GM04503 (cell line): ENCODE results near the gene FRMD4A.
"Not testable (repeated sequence)": the region's sequence is repeated elsewhere in the genome, so short reads cannot be mapped to it uniquely, and the experiment has no call there.

Experiments
- DNase-seq: peaks from one replicate; pipeline ENCODE4 v3.0.0-alpha.2; 2012; ENCODE audit warnings: low read depth

FRMD4A gene

GRCh38 chr10:13978533-13979115 lies 352.1 kb downstream of the FRMD4A start:
- DNase-seq = peak; percentile 92

DNA sequence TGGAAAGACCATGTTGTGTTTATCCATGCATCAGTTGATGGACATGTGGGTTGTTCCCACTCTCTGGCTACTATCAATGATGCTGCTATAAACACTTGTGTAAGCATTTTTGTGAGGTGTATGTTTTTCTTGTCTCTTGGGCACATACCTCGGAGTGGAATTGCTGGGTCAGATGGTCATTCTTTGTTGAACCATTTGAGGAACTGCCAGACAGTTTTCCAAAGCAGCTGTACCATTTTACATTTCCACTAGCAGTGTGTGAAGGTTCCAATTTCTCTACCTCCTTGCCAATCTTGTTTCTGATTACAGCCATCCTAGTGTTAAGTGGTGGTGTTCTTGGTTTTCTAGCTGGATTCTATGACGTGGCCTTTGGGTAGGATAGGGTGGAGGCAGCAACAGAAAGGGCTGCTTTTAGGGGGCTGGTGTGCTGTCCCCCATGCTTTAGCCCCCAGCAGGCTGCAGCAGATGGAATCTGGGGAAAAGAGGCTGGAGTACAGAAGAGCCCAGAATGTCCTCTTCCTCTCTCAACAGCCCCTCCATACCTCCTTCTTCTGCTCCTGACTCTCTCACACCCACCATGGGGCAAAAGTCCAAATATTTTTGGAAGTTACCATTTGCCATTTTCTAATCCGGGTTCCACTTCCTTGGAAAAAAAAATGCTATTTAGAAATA lies 352.7 kb downstream of the FRMD4A start:
- DNase-seq = no peak

DNA sequence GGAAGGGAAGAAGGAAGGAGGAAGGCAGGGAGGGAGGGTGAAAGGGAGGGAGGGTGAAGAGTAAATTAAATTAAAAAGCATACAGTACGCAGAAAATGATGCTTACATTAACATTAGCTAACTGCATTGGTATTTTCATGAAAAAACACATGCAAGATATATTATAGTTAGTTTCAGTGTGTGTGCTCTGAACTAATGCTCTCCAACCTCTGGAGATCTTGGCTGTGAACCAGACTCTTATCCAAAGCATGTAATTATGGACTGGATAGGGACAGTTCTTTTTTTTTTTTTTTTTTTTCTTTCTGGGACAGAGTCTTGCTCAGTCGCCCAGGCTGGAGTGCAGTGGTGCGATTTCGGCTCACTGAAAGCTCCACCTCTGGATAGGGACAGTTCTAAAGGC lies 357.0 kb downstream of the FRMD4A start:
- DNase-seq = no peak

DNA sequence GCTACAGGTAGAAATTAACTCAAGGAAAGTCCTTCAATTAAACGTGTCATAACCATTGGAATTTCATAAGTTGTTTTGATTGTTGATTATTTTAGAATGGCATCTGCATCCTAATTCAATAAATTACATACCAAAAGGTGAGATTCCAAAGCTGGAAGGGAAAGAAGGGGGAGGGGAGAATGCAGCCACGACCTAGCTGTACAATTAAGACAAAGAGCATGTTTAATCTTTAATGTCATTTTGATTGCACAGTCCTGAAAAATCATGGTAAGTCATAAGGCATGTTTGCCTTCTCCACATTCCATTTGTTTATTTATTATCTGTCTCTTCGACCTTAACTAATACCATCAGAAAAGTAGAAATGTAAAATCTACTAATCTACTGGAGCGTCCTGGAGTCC lies 358.1 kb downstream of the FRMD4A start:
- no peak for DNase-seq

DNA sequence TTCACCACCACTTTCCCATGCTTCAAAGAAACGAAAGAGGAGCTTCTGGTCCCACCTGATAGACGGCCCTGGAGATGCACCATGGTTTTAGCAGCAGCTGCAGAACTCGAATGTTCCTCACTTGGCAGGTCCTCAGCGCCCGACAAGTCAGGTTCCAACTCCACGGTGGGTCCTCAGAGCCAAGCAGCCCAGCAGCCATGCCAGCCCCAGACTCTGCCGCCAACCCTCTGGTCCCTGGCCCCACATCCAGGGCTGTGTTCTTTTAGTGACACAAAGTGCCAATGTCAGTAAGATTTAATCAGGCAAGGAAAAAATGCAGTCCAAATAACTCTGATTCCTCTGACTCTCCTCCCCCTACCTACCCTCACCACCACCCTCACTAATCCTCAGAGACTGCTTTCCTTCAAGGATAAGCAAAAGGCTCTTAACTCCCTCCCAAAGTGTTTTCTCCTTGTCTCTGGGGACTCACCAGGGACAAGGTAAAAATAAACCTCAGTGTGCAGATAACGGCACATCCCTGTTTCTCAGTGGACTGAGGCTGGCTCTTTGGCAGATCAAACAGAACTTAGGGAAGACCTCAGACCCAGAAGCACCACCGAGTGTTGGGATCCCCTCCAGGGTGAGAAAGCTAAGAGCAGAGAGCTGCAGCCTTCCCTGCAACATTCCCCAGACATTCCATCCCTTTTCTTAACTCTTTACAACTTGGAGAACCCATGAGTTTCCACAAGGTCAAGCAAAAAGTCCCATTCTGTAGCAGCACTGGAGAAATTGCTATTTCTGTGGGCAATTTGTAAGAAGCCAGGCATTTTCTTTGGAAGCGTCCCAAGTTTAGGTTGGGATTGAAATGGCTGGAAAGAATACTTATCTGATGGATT lies 358.9 kb downstream of the FRMD4A start:
- no peak for DNase-seq

DNA sequence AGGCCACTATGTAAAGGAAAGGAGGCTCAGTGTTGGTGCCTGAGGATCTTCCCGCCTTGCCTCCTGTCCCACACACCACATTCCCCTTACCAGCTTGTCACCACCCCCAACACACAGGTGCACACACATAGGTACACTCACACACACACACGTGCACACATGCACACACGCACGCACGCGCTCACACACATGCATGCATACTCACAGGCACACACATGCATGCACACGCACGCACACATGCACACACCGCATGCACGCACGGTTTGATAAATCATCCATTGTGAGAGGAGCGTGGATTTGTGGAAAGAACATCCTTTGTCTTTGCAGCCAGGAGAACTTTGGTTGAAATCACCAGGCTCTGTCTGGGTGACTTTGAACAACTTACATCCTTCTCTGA lies 359.8 kb downstream of the FRMD4A start:
- no peak for DNase-seq

DNA sequence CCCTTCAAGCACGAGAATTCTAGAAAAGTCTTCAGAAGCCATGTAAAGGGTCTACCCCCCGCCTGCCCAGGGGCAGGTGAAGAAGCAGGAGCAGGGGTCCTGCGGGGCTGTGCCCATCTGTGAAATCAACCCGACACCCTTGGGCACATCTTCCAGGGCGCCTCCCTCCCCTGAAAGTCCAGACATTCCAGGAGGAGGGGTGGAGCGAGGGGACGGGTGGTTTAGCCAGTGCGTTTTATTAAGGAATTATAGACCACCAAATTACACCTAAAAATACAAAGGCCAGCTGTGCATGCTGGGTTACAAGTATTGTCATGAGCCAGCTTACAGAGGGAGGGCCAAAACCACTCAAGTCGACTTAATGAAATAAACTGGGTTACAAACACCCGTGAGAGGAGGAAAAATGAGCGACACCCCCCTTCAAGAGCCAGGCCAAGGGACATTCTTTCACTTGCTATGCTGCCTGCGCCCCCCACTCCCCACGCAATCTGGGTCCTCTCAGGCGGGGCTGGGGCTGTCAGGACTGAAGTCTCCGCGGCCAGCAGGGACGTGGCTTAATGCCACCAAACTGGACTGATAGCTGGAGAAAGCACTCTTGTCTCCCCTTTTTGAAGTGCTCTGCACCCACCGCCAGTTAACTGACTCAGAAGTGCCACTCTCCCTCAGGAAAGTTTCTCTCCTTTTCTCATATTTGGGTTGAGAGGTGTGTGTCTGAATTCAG lies 360.3 kb downstream of the FRMD4A start:
- DNase-seq = no peak

GRCh38 chr10:13969792-13970140 lies 361.0 kb downstream of the FRMD4A start:
- no peak for DNase-seq

GRCh38 chr10:13969118-13969791 lies 361.5 kb downstream of the FRMD4A start:
- no peak for DNase-seq

GRCh38 chr10:13961853-13962252 lies 368.9 kb downstream of the FRMD4A start:
- no peak for DNase-seq

DNA sequence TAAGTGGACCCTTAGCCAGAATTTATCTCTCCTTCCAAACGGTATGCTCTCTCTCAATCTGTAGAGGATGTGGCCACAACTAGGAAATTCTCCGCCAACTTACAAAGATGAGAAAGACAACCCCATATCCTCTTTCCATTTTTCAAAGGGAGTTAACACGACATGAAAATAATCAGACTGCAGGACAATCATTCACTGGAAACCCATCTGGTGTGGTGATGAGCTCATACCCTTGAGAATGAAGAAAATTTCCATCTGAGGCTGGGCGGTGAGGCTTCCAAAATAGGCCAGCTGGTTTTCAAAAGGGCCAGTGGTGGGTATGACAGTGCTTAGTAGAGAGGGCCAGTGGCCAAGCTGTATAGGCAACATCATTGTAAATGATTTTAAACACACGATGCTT lies 369.6 kb downstream of the FRMD4A start:
- peak; percentile 93 for DNase-seq

DNA sequence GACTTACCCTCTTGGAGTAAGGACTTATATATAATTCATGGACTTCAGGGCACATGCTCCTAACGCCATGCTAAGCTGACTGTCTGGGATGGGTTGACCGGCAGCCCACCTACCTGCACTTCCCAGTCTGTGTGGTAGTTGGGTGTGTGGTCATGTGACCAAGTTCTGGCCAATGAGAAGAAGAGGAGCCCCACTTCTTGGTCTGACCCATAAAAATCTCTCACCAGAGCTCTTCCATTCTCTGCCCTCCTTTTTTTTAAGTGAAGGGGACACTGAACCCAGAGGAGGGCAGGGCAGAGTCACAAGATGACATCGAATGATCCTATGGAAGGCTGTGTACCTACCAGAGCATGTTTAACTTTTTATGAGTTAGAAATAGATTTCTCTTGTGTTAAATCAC lies 370.1 kb downstream of the FRMD4A start:
- DNase-seq = no peak

DNA sequence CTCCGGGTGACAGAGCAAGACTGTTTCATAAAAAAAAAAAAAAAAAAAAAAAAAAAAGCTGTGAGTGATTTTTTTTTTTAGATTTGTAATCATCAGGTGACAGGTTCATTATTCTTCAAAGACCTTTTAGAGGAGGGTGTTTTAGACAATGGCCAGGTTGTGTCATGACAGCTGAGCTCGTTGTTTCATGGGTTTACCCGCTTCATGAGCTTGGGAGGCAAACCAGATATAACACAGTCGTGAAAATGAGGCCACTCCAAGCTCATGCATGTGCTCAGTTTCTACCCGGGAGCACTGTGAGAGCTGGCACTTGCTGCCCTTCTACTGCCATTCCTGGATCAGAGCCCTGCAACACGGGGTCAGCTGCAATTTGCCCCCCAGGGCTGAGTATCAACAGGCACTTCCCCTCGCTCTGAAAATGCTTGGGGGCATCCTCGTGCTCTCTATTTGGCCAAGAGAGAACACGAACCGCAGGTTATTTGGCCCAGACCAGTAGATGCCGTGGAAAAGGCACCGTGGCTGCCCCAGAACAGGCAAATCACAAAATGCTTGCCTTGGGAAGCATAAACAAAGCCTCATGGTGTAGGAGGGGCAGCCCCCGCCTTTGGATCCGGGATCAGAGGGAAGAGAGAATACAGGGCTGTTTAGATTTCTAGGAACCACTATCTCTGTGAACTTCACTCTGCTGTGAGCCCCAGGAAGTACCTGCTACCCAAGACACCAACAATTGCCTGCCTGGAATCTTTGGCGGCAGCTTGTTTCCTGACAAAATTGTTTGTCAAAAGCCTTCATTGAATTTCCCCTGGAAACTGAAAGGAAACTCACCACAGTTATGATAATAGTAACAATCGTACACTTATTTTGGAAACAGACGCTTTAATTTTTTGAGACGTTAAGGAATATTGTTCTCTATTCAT lies 371.0 kb downstream of the FRMD4A start:
- no peak for DNase-seq

GRCh38 chr10:13957856-13958255 lies 372.9 kb downstream of the FRMD4A start:
- DNase-seq = no peak

DNA sequence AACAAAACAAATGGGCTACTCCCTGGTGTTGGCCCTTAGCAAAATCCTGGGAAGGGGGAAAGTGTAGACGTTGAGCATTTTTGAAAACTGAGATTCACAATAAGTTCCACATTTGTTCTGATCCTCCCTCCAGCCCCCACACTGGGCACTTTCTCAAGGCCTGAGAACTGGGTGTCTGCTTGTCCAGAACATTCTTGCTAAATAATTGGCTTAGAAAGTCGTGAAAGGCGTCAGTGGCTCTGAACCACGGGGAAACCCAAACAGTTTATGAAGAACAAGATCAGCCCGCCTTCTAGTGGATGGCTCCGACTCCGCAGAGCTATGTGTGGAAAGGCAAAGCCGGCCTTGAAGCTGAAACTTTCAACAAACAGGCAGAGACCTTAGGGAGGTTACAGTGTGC lies 373.9 kb downstream of the FRMD4A start:
- no peak for DNase-seq

DNA sequence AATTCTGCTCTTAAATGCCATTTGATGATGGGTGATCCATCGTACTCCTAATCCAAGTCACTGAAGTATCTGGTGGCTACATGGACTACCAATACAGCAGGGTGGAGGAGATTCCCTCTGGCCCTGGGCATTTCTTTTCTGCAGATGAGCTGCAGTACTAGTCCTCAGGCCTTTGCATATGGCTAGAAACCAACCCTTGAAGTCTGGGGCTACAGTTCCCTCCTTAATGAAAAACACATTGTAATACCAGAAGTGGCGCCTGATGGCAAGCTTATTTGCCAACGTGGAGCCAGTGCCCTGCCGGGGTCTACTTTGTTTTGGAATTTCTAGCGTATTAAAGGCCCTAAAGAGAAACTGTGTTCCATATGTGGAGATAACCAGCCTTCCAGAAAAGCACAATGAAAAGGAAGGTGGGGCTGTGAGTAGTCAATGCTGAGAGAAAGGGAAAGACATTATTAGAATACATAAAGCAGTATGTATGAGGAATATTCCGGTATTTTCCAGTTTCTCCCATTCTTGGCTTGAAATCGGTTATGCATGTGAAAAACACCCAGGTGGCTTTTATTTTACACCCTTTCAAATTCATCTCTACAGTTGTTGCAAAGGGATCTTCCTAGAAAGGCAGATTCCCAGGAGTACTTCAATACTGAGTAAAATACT lies 375.2 kb downstream of the FRMD4A start:
- no peak for DNase-seq

- not testable (repeated sequence) for DNase-seq
Observed at GRCh38 chr10:13954195-13954594, 376.5 kb downstream of the FRMD4A start.

GRCh38 chr10:13953371-13953770 lies 377.4 kb downstream of the FRMD4A start:
- no peak for DNase-seq

GRCh38 chr10:13950543-13950939 lies 380.2 kb downstream of the FRMD4A start:
- no peak for DNase-seq

GRCh38 chr10:13949844-13950542 lies 380.7 kb downstream of the FRMD4A start:
- DNase-seq = peak; percentile 86
